Globus pallidus (tissue), 1 donor: ENCODE measurements around the gene TRIM31.

Experiments used
- DNase-seq: peaks from one replicate; pipeline ENCODE4 v3.0.0-alpha.2; 2015; ENCODE audit warnings: low spot score

TRIM31 gene

DNA sequence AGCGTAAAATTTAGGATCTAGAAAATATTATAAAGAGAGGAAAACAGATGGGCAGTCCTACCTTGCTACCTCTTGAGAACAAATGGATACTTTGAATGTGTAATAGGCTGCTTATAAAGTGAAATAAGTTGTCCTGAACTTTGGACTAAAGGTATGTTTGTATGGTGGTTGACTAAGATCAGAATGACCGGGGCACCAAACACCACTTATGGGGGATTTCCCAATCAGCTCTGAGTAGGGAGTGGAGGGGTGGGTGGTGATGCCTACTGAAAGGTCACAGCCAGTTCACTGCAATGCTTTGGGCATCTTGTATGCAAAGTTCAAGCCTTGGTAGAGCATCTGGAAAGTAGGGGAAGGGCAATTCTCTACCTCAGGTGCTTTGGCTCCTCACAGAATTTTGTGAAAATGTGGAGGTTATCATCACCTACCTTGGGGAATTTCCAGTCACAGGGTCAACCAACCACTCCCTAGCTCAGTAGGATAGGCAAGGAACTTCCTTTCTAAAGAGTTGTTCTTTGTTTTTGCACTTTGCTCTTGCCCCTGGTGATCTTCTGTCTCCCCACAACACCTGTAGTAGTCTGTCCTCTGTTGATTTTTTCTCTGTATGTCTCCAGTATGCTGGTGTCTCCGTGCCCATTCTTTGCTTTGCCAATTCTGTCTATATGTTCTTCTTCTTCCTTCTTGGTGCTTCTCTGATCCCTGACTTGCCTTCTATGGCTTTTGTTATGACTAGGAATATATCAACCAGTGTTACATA lies at the start of gene TRIM31:
TRIM31 (minus strand) TSS at position 88 of the 757 bp plus-strand sequence. CDS start 285 bp downstream, outside the sequence.
- no peak for DNase-seq

GRCh38 chr6:30162265-30163089 lies 49.6 kb upstream of the TRIM31 start:
- DNase-seq: no peak

DNA sequence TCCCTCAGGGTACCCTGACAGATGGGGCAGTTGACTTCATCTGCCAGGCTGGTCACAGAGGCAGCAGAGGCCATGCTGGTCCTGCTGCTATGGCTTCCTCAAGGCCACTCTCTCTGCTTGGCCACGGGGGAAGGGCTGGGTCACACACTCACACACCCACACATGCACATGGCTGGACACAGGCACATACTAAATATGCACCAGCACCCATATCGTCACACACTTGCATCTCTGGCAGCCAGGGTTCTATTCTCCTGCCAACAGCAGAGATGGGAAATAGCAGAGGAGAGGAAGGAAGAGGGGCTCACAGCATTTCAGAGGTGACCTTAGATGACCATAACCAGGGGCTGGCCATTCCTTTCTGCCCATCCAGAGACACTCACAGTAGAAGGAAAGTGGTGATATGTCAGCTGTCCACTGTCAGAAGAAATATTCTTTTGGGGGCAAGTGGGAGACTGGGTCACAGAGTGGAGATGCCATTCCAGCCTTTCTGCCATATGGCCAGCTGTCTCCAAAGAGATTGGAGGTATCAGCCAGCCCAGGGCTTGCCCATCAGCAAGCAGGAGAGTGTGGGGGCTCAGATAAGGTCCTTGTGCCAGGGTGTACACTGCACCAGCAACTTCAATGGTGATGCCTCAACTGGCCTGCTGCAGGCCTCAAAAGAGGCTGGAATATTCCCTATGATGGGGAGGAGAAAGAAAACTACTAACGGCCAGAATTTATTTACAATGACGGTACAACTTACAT lies 48.1 kb upstream of the TRIM31 start, which contains the start of gene TRIM10:
TRIM10 (minus strand) TSS at position 427 of the 747 bp plus-strand sequence; CDS start at position 74, 353 bp downstream.
- DNase-seq: no peak

- no peak for DNase-seq
Observed at GRCh38 chr6:30160008-30160784, 47.3 kb upstream of the TRIM31 start.

GRCh38 chr6:30158475-30159040 lies 45.7 kb upstream of the TRIM31 start:
- DNase-seq: no peak

DNA sequence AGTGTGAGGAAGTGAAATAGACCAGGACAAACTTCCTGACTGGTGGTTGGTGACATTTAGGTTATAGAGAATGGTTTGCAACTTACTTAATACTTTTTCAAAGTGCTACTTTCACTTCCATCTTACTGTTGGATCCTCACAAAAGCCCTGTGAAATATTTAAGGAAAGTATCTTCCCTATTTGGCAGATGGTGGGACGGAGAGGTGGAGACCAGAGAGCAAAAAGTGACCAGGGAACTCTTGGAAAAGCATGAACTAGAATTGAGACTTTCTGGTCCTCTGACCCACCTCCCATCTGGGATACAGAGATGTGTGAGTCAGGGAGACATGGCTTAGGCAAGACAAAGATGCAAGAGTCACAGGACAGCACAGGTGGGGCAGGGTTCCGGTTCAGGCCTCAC lies 45.1 kb upstream of the TRIM31 start:
- no peak for DNase-seq

GRCh38 chr6:30157581-30157980 lies 44.7 kb upstream of the TRIM31 start:
- DNase-seq: no peak

DNA sequence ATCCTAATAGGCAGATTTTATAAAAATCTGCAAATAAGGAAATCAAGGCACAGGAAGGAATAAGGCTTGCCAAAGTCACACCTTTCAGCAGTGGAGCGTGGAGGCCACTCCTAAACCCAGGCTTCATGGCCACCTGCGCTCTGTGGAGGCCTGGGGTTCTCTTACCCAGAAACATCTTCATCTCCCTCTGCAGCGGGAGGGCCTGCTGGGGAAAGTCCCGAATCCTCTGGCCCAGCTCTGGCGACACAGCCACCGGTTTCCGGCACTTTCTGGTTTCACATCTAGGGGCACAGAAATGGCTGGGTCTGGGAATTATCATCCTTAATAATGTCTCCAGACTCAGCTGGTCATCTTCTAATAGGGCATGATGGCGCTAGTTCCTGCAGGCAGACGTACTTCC lies 43.9 kb upstream of the TRIM31 start:
- DNase-seq: no peak

- no peak for DNase-seq
Observed at GRCh38 chr6:30156262-30156599, 43.3 kb upstream of the TRIM31 start.

DNA sequence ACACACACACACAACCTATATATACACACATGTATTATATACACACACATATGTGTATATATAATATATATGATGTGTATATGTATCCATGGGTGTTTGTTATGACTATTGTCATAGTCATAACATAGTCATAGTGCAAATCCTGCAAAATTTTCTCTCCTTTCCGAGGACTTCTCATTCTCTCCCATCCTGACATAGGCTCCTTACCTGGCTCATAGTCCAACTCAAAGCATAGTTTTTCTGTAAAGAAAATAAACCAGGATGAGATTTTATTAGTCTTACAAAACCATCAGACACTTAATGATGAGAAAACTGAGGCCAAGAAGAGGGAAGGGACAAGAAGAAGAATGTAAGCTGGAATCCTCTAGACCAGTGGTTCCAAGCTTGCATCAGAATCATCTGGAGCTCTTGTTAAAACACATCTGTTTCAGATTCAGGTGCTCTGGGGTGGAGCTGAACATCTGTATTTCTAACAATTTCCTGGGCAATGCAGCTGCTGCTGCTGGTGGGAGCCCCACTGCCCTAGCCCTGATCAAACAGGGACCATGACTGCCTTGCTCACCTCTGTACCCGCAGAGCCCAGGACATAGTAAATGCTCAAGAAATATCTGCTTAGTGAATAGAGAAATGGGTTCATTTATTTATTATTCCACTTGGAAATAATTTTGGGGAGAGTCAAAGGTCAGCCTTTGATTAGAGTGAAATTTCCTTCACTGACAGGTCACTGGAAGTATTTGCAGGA lies 42.8 kb upstream of the TRIM31 start:
- DNase-seq: no peak

GRCh38 chr6:30154709-30155519 lies 42.0 kb upstream of the TRIM31 start:
- DNase-seq: no peak

GRCh38 chr6:30154061-30154460 lies 41.2 kb upstream of the TRIM31 start:
- no peak for DNase-seq

DNA sequence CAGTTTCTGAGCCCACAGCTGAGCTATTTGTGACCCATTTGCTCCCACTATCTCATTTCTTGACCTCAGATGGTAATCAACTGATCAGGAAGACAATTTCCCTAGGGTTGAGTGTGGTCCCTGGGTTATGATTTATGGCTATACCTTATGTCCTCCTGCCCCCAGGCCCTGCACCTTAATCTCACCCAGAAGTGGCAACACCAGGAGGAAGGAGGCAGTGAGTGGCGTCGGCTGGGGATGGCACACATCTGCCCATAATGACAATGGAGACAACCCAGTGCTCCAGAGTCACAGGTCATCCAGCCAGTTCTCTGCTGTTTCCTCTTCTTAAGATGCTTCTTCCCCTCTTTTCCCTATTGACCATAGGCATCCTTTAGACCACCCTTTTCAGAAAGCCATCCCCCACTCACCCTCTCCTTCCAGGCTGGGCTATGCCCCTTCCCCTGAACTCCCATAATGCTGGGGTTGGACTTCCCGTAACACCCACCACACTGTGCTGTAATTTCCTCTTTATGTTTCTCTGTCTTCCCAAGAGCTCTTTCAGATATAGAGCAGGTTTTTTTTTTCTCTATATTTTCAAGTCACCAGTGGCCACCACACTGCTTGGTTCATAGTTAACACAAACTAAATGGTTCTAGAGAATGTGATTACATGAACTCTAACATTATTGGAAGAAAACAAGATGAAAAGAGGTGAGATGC lies 40.2 kb upstream of the TRIM31 start:
- DNase-seq: no peak

- DNase-seq: no peak
Observed at GRCh38 chr6:30152016-30152673, 39.3 kb upstream of the TRIM31 start.

GRCh38 chr6:30151580-30151979 lies 38.7 kb upstream of the TRIM31 start:
- DNase-seq: no peak

- DNase-seq: no peak
Observed at GRCh38 chr6:30150671-30151395, 37.9 kb upstream of the TRIM31 start.

- DNase-seq: no peak
Observed at GRCh38 chr6:30149858-30150550, 37.1 kb upstream of the TRIM31 start.
